HAP-1 (cell line): ENCODE data around the gene METTL2A.
"Not testable (repeated sequence)": the region's sequence is repeated elsewhere in the genome, so short reads cannot be mapped to it uniquely, and the experiment has no call there.

ENCODE experiments used
- DNase-seq, 2 experiments: peaks; one replicate each; pipeline ENCODE4 v3.0.0-alpha.2; 2016 to 2020; ENCODE audit warnings: low spot score in 2 of 2
- H3K27me3 ChIP-seq: fragments of 250-450 bp; sonication (Bioruptor Pico); 2 replicates; pipeline ENCODE4 v1.5.1; 2020; ENCODE audit warnings: low read depth, mild to moderate bottlenecking, moderate library complexity
- H3K36me3 ChIP-seq: fragments of 250-450 bp; sonication (Bioruptor Pico); replicated peaks from 2 replicates; pipeline ENCODE4 v1.5.1; 2020; ENCODE audit warnings: mild to moderate bottlenecking
- H3K4me1 ChIP-seq: fragments of 250-450 bp; sonication (Bioruptor Pico); 2 replicates; pipeline ENCODE4 v1.5.1; 2020; ENCODE audit warnings: mild to moderate bottlenecking
- H3K4me3 ChIP-seq: fragments of 250-450 bp; sonication (Bioruptor Pico); 2 replicates; pipeline ENCODE4 v1.5.1; 2020; ENCODE audit warnings: mild to moderate bottlenecking, moderate library complexity
- H3K9me3 ChIP-seq: fragments of 250-450 bp; sonication (Bioruptor Pico); 2 replicates; pipeline ENCODE4 v1.5.1; 2020; ENCODE audit warnings: mild to moderate bottlenecking, moderate library complexity
- in situ Hi-C: fragments of 300-500 bp; cut with MboI; formaldehyde crosslinking; loops from 3 replicates; pipeline ENCODE4 v1.14.3; 2020; ENCODE audit warnings: low sequenced_read_pairs, inconsistent platforms, mixed read lengths

Gene METTL2A

DNA sequence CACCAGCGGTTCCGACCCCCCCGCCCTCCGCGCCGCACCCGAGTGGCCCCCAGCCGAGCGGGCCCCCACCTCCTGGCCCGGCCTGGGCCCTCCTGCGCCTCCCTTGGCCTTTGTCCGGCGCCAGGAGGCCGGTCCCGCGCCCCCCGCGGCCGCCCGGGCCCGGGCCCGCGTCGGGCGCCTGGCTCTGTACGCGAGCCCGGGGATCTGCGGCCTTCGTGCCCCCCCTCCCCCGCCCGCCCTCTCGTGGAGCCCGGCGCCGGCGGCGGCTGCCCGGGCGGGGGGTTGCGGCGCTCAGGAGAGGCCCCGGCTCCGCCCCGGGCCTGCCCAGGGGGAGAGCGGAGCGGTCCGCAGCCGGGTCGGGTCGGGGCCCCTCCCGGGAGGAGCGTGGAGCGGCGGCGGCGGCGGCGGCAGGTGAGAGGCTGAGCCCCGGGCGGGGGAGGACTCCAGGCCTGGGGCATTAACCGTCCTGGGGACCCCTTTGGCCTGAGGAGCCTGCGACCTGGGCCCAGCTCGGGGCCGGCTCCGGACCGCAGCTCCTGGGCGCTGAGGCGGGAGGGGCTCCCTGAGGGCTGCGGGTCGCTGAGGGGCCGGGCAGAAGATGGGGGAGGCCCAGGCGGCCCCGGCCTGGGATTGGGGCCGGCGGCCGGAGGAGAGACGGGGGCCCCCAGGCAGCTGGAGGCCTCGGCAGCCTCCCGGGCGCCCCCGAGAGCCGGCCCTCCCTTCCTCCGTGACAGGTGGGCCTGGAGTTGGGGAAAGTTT lies 55.4 kb downstream of the METTL2A start:
- H3K4me1 ChIP-seq, H3K9me3 ChIP-seq, in situ Hi-C loops, H3K27me3 ChIP-seq: not testable (repeated sequence)
- Histone ChIP-seq H3K4me3 (peak overlapping the region; percentile 54), H3K36me3 (peaks cover 11% of the 10 kb centered on the region)
- peak in 1 of 2 experiments; percentile 28 for DNase-seq

DNA sequence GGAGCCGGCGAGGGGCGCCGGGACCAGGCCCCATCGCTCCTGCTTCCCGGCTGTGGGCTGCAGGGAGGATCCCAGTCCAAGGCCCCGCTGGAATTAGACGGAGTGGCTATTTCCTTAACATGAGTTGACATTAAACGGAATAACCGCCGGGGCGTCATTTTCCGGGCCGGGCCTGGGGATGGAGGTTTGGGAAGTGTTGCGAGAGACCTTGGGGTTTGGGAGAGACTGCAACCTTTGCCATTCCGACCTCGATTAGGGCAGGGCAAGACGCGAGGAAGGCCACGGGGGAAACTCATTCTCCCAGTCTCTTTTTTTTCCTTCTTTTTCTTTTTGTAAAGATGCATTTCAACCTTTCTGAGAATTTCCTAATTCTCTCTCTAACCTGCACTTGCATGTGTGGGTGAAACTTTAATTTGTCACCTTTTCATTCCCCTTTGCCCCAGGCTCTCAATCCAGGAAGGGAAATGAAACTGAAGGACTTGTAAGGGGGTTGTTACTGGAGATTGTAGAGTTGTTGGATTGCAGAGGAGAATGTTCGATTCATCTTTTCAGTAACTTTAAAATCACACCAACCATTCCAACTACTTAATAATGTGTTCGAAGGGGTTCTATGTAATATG lies 56.1 kb downstream of the METTL2A start:
- H3K27me3 ChIP-seq, H3K9me3 ChIP-seq, in situ Hi-C loops, H3K4me1 ChIP-seq: not testable (repeated sequence)
- DNase-seq = peak in 1 of 2 experiments; percentile 44
- peak overlapping the region; percentile 54 for H3K4me3 ChIP-seq
- peaks cover 11% of the 10 kb centered on the region for H3K36me3 ChIP-seq

DNA sequence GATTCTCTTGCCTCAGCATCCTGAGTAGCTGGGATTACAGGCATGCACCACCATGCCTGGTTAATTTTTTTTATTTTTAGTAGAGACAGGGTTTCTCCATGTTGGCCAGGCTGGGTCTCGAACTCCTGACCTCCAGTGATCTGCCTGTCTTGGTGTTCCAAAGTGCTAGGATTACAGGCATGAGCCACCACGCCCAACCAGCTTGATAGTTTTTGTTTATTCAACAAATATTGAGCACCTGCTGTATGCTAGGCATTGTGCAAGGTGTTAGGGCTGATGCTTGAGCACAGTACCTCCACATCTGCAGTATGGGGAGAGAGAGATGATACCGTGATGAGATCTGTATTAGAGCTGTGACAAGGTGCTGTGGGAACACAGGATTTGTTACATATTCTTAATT lies 58.9 kb downstream of the METTL2A start:
- DNase-seq, in situ Hi-C loops, H3K4me1 ChIP-seq, H3K4me3 ChIP-seq, H3K27me3 ChIP-seq, H3K9me3 ChIP-seq: not testable (repeated sequence)
- peaks cover 16% of the 10 kb centered on the region for H3K36me3 ChIP-seq

DNA sequence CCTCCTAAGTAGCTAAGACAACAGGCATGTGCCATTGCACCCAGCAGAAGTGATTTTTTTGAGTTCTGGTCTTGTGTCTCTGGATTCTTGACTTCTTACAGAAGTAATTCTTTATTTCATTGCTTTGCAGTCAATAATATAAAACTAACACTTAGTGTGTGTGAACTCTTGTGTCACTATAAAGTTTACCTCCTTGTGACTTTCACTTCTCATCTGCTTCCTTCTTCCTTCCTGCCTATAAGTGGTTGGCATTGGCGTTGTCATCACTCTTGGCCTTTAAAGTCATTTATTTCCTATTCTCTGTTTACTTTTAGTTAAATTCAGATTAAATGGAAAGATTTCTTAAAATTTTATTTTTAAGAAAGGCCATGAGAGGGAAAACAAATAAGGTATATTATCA lies 67.3 kb downstream of the METTL2A start:
- H3K27me3 ChIP-seq, H3K9me3 ChIP-seq, DNase-seq, H3K4me1 ChIP-seq, H3K4me3 ChIP-seq, in situ Hi-C loops, H3K36me3 ChIP-seq: not testable (repeated sequence)

DNA sequence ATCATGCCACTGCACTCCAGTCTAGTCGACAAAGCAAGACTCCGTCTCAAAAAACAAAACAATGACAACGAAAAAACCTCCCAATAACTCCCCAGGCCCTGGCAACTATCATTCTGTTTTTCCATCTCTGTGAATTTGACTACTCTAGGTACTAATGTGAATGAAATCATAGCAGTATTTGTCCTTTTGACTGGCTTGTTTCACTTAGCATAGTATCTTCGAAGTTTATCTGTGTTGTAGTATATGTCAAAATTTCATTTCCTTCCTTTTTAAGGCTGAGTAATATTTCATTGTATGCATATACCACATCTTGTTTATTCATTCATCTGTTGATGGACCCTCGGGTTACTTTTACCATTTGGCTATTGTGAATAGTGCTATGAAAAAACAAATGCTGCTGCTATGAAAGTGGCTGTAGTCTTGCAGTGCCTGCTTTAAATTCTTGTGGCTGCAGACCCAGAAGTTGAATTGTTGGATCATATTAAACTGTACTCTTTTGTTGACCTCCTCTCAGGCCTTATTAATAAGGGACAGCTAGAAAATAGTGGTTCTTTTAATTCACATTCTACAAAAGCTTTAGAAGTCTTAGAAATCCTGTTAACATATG lies 69.5 kb downstream of the METTL2A start:
- DNase-seq, H3K4me3 ChIP-seq, in situ Hi-C loops, H3K36me3 ChIP-seq, H3K27me3 ChIP-seq, H3K4me1 ChIP-seq, H3K9me3 ChIP-seq: not testable (repeated sequence)

DNA sequence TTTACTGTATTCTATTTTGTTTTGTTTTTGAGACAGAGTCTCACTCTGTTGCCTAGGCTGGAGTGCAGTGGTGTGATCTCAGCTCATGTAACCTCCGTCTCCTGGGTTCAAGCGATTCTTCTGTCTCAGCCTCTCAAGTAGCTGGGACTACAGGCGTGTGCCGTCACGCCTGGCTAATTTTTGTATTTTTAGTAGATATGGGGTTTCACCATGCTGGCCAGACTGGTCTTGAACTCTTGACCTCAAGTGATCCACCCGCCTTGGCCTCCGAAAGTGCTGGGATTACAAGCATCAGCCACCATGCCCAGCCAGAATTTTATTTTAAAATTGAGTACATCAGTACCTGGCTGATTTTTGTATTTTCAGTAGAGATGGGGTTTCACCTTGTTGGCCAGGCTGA lies 70.4 kb downstream of the METTL2A start:
- H3K4me1 ChIP-seq, in situ Hi-C loops, H3K9me3 ChIP-seq, H3K27me3 ChIP-seq, DNase-seq, H3K36me3 ChIP-seq, H3K4me3 ChIP-seq: not testable (repeated sequence)

DNA sequence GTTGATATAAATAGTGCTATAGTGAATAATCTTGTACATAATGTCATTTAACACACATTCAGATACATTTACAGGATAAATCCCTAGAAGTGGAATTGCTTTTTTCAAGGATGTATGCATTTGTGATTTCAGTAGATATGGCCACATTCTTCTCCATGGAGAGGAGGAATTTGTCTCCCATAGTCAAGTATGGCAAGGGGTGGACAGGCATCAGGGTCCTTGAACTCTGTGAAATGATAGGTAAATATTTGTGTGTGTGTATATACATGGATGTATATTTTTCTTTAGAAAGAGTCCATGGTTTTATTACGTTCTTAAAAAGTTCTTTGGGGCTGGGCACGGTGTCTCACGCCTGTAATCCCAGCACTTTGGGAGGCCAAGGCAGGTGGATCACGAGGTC lies 72.6 kb downstream of the METTL2A start:
- H3K4me1 ChIP-seq, in situ Hi-C loops: not testable (repeated sequence)

DNA sequence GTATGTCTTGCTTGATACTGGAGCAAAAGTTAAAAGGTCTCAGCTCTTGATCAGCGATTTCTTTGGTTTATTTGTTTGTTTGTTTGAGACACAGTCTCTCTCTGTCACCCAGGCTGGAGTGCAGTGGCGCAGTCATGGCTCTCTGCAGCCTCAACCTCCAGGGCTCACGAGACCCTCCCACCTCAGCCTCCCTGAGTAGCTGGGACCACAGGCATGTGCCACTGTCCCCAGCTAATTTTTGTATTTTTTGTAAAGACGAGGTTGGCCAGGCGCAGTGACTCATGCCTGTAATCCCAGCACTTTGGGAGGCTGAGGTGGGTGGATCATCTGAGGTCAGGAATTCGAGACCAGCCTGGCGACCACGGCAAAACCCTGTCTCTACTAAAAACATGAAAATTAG lies 75.1 kb downstream of the METTL2A start:
- H3K9me3 ChIP-seq, H3K4me1 ChIP-seq, DNase-seq, H3K4me3 ChIP-seq, H3K36me3 ChIP-seq, in situ Hi-C loops, H3K27me3 ChIP-seq: not testable (repeated sequence)

More for the DNA sequence above, 72.6 kb downstream of the METTL2A start:
- not testable (repeated sequence) for DNase-seq, H3K9me3 ChIP-seq, H3K4me3 ChIP-seq, H3K36me3 ChIP-seq, H3K27me3 ChIP-seq
